Stimulated activated CD8-positive, alpha-beta memory T cell treated with anti-CD3 and anti-CD28 coated beads, Interleukin-12 subunit alpha, Interleukin-12 subunit beta, amount 100 ng/mL, for 4 hours (primary cell): ENCODE measurements around the gene IFNA5.

ENCODE experiments used
- DNase-seq: peaks from one replicate; pipeline ENCODE4 v3.0.0-alpha.2; 2020; ENCODE audit warnings: low read depth

The IFNA5 gene

GRCh38 chr9:21305213-21305612 is at the start of gene IFNA5:
IFNA5 (minus strand) TSS chr9:21305313; CDS start chr9:21305256, 57 bp downstream.
- DNase-seq: no peak

- DNase-seq: no peak
Observed at GRCh38 chr9:21350787-21351186, 45.7 kb upstream of the IFNA5 start, which contains the start of gene IFNA6. IFNA6 (minus strand) TSS chr9:21350887; CDS start chr9:21350887, 0 bp downstream.

- DNase-seq: no peak
Observed at GRCh38 chr9:21348430-21348970, 43.4 kb upstream of the IFNA5 start.

GRCh38 chr9:21340735-21341134 is 35.6 kb upstream of the IFNA5 start:
- no peak for DNase-seq

- DNase-seq: no peak
Observed at GRCh38 chr9:21336457-21336856, 31.3 kb upstream of the IFNA5 start.

GRCh38 chr9:21334701-21335632 is 29.9 kb upstream of the IFNA5 start, which contains the start of gene KLHL9:
KLHL9 (minus strand) TSS chr9:21335404; CDS start chr9:21334859, 545 bp downstream.
- peak; percentile 78 for DNase-seq

- DNase-seq: no peak
Observed at GRCh38 chr9:21333226-21333625, 28.1 kb upstream of the IFNA5 start.

- no peak for DNase-seq
Observed at GRCh38 chr9:21331676-21332402, 26.7 kb upstream of the IFNA5 start.

GRCh38 chr9:21326526-21327139 is 21.5 kb upstream of the IFNA5 start:
- no peak for DNase-seq

- DNase-seq: no peak
Observed at GRCh38 chr9:21324047-21324446, 18.9 kb upstream of the IFNA5 start.

- DNase-seq: no peak
Observed at GRCh38 chr9:21322911-21323461, 17.9 kb upstream of the IFNA5 start.

GRCh38 chr9:21320465-21320864 is 15.4 kb upstream of the IFNA5 start:
- DNase-seq: no peak

- DNase-seq: no peak
Observed at GRCh38 chr9:21317956-21318923, 13.1 kb upstream of the IFNA5 start.

- no peak for DNase-seq
Observed at GRCh38 chr9:21316860-21317259, 11.7 kb upstream of the IFNA5 start.

- DNase-seq: no peak
Observed at GRCh38 chr9:21316032-21316842, 11.1 kb upstream of the IFNA5 start.

- DNase-seq: no peak
Observed at GRCh38 chr9:21314152-21314551, 9.0 kb upstream of the IFNA5 start.

GRCh38 chr9:21311889-21312288 is 6.8 kb upstream of the IFNA5 start:
- no peak for DNase-seq

GRCh38 chr9:21295992-21296391 is 9.1 kb downstream of the IFNA5 start:
- no peak for DNase-seq

GRCh38 chr9:21294904-21295538 is 10.1 kb downstream of the IFNA5 start:
- no peak for DNase-seq
